HuH-7.5 (cell line): ENCODE results near the gene TXNRD2.
"Not testable (repeated sequence)": the region's sequence is repeated elsewhere in the genome, so short reads cannot be mapped to it uniquely, and the experiment has no call there.

Experiments used
- DNase-seq: peaks from one replicate; pipeline ENCODE4 v3.0.0; 2011; ENCODE audit warnings: low spot score

TXNRD2 gene

DNA sequence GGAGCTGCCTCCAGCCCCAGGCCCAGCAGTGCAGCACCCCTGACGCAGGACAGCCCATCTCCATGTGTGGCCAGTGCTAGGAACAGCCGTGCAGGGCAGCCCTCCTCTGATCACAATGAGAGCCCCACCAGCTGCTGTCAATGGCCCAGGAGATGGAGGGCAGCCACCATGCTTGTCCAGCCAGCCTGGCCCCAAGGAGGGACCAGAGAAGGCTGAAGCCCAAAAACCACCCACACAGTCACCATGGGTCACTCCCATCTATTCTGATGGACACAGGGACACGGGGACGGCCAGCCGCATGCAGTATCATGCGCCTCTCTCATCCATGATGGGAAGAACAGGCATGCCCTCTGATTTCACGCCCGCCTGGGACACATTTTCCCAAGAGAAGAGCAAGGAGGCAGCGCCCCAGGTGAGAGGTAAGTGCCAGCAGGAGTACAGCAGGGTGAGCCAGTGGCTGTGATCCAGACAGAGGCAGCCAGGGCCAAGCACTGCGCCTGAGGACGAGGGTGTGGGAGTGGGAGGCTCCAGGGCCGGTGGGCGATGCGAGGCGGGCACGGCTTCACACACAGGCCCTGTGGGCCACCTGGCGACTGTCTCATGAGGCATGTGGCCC lies 53.4 kb downstream of the TXNRD2 start:
- DNase-seq: no peak

DNA sequence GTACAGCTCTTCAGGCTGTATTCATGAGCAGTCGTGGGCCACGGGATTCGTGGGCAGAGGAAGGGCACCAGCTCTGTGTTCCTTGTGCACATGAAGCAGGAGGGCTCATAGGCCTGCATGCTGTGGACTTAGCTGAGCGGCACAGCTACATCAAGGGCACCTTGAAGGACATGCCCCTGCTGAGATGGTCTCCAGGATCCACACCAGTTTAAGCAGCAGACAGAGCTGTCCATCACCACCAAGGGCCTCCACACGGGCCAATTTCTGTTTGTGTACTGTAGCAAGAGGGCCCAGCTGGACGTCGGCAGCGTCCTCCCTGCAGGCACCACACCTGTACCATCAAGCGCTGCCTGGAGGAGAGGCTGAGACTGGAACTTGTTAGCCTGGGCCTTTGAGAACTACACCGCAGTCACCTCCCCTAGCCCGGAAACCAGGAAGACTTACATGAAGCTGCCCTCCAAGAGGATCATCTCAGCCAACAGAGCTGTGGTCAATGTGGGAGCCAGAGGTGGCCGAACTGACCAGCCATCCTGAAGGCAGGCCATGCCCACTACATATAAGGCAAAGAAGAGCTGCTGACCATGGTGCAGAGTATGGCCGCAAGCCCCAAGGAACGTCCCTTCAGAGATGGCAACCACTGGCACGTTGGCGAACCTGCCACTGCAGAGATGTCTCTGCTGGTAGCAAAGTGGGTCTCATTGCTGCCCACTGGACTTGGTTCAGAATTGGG lies 54.2 kb downstream of the TXNRD2 start:
- no peak for DNase-seq

DNA sequence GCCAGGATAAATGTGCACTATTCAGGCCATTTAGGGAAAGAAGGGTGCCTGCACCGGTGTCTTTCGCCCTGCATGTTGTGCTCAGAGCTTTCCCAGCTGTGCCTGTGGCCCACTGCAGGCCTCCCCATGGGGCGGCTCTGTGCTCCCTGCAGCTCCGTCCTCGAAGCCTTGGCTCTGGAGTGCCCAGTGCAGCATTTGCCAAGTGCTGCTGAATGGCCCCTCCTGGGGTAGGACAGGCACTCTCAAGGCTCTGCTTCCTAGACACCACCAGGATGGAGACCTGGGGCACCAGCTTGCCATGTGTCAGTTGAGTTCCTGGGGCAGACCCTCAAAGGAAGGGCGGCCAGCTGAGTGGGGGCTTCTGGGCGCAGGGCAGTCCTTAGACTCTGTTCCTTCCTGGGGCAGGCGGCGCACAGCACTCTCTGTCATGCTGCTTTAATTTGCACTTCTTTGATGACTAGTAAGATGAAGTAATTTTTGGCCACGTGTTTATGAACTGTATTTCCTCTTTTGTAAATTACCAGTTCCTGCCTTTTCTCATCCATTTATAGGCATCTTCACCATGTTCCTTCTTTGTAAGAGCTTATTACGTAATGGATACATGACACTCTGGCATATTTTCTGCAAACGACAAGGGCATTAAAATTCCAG lies 54.9 kb downstream of the TXNRD2 start:
- DNase-seq: no peak

DNA sequence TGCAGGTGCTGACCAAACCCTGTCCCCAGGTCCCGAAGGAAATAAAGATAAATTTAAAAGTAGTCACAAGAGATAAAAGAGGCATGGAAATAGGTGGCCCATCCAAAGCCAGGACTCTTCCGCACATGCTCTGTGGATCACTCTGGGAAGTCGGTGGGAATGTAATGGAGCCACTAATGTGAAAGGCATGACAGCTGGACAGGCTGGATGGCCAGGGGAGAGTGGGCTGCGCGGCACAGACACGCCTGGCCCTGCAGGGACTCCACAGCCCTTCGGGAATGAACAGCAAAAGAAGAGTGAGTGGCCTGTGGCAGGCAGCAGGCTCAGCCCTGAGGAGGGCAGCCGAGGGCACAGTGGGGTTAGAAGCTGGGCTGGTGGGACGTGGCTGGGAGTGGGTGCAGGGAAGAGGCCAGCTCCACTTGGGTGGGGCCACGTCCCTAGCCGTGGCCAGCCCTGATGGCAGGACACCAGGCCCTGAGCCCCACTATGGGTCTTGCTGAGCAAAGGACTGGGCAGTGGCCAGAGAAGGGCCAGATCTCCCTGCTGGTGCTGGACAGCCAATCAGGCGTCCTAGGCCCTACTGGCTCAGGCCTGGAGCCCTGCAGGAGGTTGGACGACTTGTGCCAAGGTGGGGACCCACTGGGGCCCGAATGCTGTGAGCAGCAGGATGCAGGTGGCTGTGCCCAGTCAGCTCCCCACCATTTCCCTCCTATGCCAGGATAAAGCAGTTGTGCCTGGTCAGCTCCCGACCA lies 55.6 kb downstream of the TXNRD2 start:
- no peak for DNase-seq

DNA sequence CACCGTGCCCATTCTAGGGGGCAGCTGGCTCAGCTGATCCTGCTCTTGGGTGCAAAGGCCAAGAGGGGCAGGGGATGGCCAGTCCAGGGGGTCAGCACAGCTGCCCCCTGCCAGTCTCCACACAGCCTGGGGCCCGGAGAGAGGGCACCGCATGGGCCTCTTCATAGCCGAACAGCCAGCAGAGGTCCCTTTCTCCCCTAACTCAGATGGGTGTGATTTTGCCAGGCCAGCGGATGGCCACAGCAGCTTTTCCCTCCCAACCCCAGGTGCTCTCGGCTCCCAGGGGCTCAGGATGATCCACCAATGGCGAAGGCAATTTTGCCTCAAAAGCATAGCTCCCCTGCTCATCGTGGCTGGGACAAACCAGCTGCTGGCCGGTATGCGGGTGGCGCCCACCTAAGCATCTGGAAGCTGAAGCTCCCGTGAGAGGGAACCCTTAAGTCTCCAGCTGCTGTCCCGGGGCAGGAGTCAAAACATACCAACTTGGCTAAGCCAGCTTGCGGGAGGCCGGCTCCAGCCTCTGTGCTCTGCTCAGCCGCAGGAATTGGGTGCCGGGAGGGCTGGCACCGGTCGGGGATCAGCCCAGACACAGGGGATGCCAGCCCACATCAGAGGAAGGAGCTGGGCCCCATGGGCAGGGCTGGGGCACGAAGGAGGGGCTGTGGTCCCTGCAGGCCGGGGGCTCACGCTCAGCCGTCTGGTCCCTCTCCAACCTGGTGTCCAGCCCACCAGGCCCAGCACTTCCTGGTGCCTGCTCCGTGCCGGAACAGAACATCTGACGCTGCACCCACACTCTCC lies 56.5 kb downstream of the TXNRD2 start:
- no peak for DNase-seq

DNA sequence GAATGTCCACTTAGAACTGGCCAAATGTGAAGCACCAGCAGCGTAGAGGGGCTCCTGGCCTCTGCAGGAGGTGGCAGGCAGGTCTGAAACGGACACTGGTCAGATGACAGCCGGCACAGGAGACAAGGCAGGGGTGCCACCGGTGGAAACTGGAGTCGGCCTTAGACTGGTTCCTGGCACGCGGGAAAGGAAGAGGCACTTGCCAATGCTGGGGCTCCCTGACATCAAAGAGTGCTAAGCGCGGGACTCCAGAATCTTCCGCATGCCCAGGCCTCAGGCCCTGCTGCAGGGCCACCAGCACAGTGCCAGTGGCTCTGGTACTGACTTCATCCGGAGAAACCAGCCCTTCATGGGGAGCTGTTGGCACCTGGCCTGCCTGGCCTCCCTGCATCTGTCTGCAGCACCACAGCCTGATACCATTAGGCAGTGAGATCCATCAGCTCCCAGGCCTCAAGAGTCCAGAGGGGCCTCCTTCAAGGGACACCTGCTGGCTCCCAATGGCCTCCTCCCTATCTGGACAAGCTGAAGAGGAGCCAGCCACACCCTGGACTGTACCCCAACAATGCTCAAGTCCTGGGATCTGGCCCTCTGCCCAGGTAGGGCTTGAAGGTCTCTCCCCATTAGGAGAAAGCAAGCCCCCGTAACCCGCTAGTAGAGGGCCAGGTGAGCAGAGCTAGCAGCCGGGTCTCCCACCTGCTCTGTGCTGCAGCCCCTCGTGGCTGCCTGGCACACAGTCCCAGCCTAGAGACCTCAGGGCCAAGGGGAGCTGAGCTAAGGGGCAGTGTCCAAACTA lies 57.3 kb downstream of the TXNRD2 start:
- DNase-seq: no peak

DNA sequence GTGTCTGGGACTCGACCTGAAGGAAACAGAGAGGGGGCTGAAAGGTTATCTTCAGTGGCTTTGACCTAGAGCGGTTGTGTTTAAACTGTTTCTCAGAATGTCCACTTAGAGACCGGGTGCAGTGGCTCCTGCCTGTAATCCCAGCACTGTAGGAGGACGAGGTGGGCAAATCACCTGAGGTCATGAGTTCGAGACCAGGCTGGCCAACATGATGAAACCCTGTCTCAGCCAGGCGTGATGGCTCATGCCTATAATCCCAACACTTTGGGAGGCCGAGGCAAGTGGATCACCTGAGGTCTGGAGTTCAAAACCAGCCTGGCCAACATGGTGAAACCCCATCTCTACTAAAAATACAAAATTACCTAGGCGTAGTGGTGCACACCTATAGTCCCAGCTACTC lies 58.2 kb downstream of the TXNRD2 start:
- not testable (repeated sequence) for DNase-seq

DNA sequence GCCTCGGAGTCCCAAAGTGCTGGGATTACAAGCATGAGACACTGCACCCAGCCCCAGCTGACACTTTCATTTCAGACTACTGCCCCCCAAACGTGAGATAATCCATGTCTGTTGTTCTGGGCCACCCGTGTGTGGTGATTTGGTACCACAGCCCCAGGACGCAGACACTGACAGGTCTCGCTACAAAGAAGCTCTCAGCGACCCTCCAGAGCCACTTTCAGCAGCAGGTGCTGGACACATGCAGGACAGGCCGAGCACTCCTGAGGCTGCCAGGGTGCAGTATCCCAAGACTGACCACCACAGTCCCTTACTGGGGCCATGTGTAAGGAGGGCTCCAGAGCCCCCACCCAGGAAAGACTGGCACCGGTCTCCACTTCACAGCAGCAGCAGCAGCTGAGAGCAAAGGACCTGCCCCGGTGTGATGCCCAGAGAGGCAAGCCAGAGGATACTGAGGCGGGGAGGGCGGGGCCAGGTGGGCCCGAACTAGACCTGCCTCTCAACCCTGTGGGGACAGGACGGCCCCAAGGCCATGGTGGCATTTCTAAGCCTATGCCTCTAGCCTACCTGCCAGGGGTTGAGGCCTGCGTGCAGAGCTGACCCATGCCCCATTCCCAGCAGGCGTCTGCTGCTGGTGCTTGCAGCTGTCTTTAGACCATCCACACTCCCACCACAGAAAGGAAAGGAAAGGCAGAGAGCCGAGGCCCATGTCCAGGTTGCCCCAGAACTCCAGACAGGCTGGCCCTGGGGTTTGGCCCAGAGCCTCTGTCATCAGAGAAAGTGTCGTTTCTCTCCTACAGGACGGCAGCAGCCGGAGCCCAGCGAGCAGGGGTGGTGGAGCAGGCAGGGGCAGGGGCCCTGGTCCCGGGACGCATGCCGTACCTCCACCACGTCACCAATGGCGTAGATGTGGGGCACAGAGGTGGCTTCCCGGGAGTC lies 58.9 kb downstream of the TXNRD2 start:
- no peak for DNase-seq

DNA sequence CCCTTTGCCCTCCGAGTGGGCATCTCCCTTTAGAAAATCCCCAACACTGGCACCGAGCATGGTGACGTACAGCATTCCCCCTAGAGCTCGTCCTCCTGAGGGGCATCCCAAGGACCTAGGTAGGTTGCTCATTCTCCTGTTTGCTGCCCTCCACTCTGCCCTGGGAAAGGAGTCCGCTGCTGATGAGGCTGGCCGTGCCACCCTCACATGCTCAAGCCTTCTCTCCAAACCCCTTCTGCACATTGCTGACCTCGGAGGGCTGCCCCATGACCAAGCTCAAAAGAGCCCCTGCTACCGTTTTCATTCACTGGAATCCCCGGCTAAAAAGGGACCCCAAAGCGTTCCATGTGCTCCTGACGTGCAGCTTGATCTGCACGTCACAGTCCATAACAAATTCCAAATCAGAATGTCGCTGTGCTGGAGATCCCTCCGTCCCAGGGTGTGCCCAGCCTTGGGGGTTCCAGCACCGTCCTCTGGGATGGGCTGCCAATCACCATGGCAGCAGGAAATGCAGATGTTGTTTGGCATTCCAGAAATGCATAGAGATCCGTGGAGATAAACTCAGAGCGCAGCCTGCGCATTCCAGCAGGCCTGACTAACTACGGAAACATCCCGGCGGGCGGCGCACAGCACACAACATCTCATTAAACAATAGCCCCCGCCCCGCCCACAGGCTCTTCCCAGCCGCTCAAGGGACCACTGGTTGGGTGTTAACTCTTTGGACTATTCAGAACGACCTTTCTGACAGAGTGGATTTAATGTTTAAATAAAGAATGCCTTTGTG lies 60.6 kb downstream of the TXNRD2 start:
- DNase-seq: peak; percentile 89

DNA sequence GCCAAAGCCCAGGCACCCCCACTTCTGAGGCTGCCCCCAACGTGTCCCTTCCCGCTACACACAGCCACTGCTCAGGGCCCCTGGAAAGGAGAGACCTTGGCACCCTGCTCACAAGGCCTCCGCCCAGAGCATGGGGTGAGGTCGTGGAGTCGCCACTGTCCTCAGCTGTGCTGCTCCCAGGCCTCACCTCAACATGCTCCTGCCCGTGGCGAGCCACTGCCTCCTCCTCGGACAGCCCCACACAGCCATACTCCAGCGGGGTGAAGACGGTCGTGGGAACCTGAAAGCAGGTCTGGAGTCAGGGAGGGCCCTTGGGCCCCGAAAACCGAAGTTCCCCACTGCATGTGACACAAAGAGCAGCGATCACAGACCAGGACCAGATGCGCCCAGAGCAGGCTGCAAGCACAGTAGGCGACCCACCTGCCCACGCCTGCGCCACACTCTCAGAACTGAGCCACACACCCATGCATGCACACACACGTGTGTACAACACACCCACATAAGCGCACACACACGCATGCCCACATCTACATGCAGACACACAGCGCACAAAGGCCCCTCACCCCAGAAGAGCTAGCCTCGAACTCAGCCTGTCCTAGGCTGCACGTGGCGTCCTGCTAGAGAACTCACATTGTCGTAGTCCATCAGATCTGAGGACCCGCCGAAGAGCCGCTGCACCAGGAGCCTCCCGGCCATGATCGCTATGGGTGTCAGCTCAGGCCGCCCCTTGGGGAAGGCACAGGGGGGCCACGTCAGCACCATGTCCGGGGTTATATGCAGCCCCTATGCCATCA lies 61.4 kb downstream of the TXNRD2 start:
- DNase-seq: no peak

DNA sequence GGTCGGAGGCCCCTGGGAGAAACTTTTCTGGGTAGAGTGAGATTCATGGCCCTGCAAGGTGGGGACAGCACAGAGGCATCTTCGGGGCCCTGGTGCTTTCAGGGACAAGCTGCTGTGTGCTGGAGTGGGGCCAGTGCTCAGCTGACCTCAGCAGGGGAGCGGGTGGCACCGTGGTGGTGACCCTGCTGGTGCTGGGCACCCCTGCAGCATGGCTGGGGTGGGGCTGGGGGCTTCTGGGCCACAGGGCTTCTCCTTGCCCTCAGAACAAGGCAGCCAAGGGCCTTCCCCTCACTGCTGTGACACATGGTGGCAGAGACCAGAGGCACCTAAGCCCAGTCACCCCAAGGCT lies 62.0 kb downstream of the TXNRD2 start:
- DNase-seq: no peak

DNA sequence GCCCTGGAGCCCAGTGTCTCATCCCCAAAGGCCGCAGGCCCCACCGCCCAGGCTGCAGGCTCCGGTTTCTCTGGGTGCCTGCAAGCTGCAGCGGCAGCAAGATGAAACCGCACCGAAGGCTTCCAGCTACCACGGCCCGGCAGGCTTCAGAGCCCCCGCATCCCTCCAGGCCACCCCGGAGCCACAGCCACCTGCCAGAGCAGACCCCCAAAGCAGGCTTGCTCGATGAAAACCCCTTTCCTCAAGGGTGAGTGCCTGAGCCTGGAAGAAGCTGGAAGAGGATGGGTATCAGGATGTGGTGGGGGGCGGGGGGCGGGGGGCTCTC lies 62.4 kb downstream of the TXNRD2 start:
- DNase-seq: no peak

DNA sequence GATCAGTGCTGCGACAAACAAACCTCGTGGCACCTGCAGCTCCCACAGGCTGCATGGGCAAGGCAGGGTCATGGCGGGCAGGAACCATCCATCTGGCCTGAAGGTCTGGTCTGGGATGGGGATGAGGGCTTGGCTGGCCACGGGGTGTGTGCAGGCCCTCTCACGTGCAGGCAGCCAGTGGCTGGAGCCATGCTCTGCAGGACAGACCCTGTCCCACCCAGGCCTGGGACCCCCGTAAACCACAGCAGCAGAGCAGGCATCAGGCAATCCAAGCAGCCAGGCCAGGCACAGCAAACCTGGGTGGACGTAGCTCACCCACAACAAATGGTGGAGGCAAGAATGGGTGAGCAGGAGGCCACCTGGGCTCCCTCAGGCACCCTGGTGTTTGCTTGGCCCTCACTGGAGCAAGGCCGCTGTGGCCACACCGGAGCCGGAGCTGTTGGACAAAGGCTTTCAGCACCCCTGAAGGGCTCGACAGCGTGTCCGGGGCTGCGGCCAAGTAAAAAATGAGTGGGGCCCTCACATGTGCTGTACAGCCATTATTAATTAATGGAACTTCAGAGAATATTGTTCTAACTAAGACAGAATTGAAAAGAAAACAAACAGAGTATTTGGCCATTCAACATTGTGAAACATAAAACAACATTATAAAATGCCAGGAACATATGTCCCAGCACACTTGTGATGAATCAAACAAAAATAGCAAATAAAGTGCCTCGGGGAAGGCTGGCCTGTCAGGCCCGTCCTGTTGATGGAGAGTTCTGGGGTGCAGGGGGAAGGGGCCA lies 63.0 kb downstream of the TXNRD2 start:
- no peak for DNase-seq

DNA sequence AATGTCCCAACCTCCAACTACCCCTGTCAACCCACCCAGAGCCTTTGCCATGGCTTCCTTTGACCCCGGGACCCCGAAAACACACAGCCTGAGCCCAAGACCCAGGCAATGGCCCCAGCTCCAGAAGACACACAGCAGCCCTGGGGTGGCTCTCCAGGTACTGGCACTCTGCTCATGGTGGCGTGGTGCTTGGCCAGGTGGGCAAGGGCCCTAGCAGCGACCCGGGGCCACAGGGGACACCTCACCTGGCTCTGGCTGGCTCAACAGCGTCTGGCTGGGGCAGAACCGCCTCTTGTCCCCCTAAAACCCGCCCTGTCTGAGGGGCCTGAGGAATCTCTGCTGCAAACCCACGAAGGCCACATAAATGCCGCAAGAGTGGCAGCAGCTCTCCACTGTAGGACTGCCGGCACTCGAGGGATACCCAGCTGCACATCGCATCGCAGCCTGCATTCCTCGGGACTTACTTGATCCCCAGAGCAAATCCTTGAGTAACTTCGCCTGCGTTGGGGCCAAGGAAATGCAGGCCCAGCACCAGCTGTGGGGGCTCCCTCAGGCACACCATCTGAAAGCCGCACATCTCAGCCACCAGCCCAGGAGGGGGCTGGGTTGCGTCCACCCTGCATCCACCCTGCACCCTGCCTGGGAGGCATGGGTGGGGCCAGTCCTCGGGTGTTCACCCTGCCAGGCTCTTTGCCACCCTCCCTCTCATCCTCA lies 63.8 kb downstream of the TXNRD2 start:
- no peak for DNase-seq

DNA sequence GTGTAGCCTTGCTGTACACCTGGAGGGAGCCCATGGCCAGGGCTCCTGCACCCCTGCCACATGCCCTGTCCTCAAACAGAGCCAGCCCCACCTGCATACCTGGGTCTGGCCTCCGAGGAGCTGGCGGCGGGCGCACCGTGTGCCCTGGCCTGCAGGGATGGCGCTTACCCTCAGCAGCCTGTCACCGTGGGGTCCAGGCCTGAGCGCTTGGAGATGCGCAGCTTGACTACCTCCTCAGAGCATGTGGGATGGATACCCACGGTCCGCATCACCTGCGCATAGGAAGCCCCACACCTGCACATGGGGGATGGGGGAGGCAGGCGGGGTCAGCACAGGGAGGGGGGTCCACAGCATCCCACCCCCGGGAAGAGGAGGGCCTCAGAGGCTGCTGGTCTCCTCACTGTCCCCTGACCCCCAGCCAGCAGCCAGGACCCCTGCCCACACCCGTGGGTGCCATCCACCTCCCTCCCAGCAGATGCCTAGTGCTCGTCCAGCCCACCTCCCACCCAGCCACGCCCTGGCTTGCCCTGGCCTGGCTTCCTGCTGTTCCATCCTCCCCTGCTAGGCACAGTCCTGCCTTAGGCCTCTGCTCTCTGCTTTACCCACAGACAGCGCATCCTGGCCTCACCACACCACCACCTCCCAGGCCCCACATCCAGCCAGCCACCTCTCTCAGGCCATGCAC lies 64.5 kb downstream of the TXNRD2 start:
- DNase-seq: no peak

DNA sequence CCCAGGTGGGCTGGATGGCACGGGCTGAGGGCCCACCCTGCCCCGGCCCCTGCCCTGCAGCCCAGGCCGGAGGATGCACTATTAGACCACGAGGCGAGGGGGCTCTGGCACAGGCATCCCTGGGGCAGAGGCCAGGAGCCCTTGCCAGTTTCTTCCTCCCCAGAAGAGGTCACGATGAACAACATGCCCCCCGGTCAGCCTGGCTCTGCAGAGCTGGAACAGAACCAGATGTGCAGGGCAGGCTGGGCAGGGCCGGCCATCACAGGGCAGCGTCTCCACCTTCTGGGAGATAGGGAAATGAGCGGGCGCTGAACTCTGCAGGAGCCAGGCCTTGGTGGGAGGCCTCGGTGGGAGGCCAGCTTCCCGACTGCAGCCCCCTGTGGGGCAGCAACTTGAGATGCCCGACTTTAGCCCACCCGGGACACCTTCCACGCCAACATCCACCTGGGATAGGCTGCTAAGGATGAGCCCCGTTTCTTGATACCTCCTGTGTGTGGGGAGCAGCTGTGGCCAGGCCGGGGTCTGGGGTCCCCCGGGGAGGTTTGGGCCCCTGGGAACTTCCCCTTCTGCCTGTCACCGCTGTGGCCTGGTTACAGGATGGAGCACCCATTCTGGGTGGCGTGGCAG lies 65.2 kb downstream of the TXNRD2 start:
- DNase-seq: no peak
